Measurements from ENCODE around the gene EPS8L3. TPM values are rescaled to one million over a fixed set of nuclear protein-coding genes. Genes with fewer than 3 reads are reported as not detected.

EPS8L3 gene
- total and polyA plus RNA-seq, 9 of the 15 experiments (the other 6 are each of a cell fraction or from before 2014, with no cell fraction given) = 0.09 to 0.42 (median 0.14) TPM; not detected in 5

- TF ChIP-seq ARID3B (CRISPR knock-in tag; IDR thresholded peaks at IDR 0.05; ENCODE audit: borderline replicate concordance) = no peak
- TF ChIP-seq RBFOX2 (IDR thresholded peaks at IDR 0.05; ENCODE audit: low read depth, low read length) = no peak
- no peak for TF ChIP-seq HIVEP1 (CRISPR knock-in tag; IDR thresholded peaks at IDR 0.05)
- peak; percentile 3; the same call in 1 of the 2 replicates for TF ChIP-seq MAFF (IDR thresholded peaks at IDR 0.05; ENCODE audit: low read length)
Measured at GRCh38 chr1:109789551-109790180, 25.9 kb upstream of the EPS8L3 start (continued).

- no peaks in the 10 kb centered on the region for H3K9me3 ChIP-seq (replicated peaks; ENCODE audit: control insufficient read depth, insufficient read depth, low read depth, low read length)
- H3K27ac ChIP-seq (ENCODE audit: extremely low read depth, low read depth, low read length) = peak overlapping the region; percentile 40
- ChIA-PET POLR2A (interaction anchor here (0.6 to 1.8 kb wide), 4 partner anchors 12 to 563 kb away, joined by 3 to 6 read pairs (median 3); partner anchors contain the start of gene GNAI3), CTCF (ENCODE audit: low intra/inter-chr PET ratio) (no interaction called here)
- peaks cover 56 to 61% of the 10 kb centered on the region in 2 experiments for H3K4me1 ChIP-seq (replicated peaks in 1 of 2; ENCODE audit: control insufficient read depth in 2 of 2, insufficient read depth in 2 of 2, low read length in 2 of 2)
- intact Hi-C loops (cut with micrococcal nuclease) = loop anchor here (1.0 kb wide), 1 partner anchor 12 kb away; no protein-coding TSS in a partner anchor
- FAIRE-seq (peak; percentile 79), DNase-seq (ENCODE audit: extremely low read depth in 1 of 4, low spot score in 3 of 4) (peak; percentile 72 to 79 (median 72)), ATAC-seq (peak; percentile 85)
- peak overlapping the region in 1 of 2 experiments; percentile 75; a peak in 3 of 4 replicates for H3K9ac ChIP-seq (ENCODE audit: insufficient read depth in 1 of 2, low read depth in 2 of 2, low read length in 2 of 2)
- 63% methylated on average over 9 of the region's 9 CpGs for WGBS (ENCODE audit: insufficient coverage, low coverage, missing lambda C conversion rate)
- H3K9me1 ChIP-seq (ENCODE audit: control insufficient read depth, insufficient read depth, low read length) = no peaks in the 10 kb centered on the region
- no TSS peak for BruUV-seq (replicated peaks)
- H3K4me3 ChIP-seq = no peak overlapping the region
- in situ Hi-C loops (cut with MboI) = no loop called here
- no peaks in the 10 kb centered on the region for H3K79me2 ChIP-seq (ENCODE audit: control insufficient read depth, insufficient read depth, low read length)
- no peaks in the 10 kb centered on the region for H3K36me3 ChIP-seq (ENCODE audit: control insufficient read depth, insufficient read depth, low read length)
- no peaks in the 10 kb centered on the region for H3K27me3 ChIP-seq (ENCODE audit: control insufficient read depth in 2 of 2, insufficient read depth in 2 of 2, low read length in 2 of 2)
- peak overlapping the region; percentile 67 for H2AFZ ChIP-seq (ENCODE audit: low read depth, low read length)
- H4K20me1 ChIP-seq (replicated peaks; ENCODE audit: control insufficient read depth, insufficient read depth, low read length) = no peaks in the 10 kb centered on the region
- H3K4me2 ChIP-seq (ENCODE audit: insufficient read depth, low read length) = no peak overlapping the region
- TF ChIP-seq ZNF398 (CRISPR knock-in tag; IDR thresholded peaks at IDR 0.05) = no peak
- TF ChIP-seq GMEB1 (CRISPR knock-in tag; IDR thresholded peaks at IDR 0.05) = no peak
- no peak for TF ChIP-seq ZNF444 (CRISPR knock-in tag; IDR thresholded peaks at IDR 0.05)
- TF ChIP-seq ZNF277 (CRISPR knock-in tag; IDR thresholded peaks at IDR 0.05; ENCODE audit: borderline replicate concordance) = no peak
- TF ChIP-seq MNT (conservative IDR thresholded peaks at IDR 0.05) = no peak
Measured at GRCh38 chr1:109788695-109789521, 25.2 kb upstream of the EPS8L3 start.
